ENCODE results near the gene BRSK2.

DNA sequence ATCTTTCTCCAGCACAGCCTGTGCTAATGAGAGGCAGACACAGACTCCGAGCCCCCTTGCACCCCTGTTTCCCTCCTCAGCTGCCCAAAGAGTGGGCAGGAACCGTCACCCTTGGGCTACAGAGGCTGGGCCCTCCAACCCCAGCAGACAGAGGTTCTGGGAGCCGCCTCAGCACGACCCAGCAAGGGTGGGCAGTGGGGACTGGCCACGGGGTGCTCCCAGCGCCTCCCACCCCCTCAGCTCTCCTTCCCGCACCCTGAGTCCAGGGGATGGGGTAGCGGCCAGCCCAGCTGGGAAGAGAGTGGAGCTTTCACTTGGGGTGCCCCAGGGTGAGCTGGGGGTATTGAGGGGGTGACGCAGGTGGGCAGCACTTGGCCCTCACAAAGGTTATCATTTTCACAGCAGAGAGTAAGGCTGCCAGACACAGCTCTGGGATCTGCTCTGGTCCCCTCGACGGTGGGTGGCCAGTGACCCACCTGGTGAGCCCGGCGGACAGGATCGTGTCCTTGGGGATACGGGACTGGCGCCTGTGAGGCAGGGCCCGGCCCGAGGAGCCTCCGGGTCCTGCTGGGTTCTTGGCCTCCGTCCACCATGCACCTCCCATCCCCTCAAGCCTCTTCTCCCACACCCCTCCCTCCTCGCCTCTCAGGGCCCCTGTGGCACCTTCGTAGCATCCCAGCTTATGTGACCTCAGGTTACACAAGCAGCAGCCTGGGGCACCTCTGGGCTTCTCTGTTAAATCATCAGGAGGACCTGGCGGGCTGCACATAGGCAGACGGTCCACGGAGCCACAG, 14.4 kb upstream of the BRSK2 start:
- TF ChIP-seq, protein P1, sequence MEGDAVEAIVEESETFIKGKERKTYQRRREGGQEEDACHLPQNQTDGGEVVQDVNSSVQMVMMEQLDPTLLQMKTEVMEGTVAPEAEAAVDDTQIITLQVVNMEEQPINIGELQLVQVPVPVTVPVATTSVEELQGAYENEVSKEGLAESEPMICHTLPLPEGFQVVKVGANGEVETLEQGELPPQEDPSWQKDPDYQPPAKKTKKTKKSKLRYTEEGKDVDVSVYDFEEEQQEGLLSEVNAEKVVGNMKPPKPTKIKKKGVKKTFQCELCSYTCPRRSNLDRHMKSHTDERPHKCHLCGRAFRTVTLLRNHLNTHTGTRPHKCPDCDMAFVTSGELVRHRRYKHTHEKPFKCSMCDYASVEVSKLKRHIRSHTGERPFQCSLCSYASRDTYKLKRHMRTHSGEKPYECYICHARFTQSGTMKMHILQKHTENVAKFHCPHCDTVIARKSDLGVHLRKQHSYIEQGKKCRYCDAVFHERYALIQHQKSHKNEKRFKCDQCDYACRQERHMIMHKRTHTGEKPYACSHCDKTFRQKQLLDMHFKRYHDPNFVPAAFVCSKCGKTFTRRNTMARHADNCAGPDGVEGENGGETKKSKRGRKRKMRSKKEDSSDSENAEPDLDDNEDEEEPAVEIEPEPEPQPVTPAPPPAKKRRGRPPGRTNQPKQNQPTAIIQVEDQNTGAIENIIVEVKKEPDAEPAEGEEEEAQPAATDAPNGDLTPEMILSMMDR (IDR thresholded peaks at IDR 0.05 in 2 of 3, conservative IDR thresholded peaks at IDR 0.05 in 1 of 3; ENCODE audit: insufficient read depth in 2 of 3, low read depth in 1 of 3, low read length in 3 of 3): no peak
- TF ChIP-seq, protein P2, sequence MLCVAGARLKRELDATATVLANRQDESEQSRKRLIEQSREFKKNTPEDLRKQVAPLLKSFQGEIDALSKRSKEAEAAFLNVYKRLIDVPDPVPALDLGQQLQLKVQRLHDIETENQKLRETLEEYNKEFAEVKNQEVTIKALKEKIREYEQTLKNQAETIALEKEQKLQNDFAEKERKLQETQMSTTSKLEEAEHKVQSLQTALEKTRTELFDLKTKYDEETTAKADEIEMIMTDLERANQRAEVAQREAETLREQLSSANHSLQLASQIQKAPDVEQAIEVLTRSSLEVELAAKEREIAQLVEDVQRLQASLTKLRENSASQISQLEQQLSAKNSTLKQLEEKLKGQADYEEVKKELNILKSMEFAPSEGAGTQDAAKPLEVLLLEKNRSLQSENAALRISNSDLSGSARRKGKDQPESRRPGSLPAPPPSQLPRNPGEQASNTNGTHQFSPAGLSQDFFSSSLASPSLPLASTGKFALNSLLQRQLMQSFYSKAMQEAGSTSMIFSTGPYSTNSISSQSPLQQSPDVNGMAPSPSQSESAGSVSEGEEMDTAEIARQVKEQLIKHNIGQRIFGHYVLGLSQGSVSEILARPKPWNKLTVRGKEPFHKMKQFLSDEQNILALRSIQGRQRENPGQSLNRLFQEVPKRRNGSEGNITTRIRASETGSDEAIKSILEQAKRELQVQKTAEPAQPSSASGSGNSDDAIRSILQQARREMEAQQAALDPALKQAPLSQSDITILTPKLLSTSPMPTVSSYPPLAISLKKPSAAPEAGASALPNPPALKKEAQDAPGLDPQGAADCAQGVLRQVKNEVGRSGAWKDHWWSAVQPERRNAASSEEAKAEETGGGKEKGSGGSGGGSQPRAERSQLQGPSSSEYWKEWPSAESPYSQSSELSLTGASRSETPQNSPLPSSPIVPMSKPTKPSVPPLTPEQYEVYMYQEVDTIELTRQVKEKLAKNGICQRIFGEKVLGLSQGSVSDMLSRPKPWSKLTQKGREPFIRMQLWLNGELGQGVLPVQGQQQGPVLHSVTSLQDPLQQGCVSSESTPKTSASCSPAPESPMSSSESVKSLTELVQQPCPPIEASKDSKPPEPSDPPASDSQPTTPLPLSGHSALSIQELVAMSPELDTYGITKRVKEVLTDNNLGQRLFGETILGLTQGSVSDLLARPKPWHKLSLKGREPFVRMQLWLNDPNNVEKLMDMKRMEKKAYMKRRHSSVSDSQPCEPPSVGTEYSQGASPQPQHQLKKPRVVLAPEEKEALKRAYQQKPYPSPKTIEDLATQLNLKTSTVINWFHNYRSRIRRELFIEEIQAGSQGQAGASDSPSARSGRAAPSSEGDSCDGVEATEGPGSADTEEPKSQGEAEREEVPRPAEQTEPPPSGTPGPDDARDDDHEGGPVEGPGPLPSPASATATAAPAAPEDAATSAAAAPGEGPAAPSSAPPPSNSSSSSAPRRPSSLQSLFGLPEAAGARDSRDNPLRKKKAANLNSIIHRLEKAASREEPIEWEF (CRISPR knock-in tag; IDR thresholded peaks at IDR 0.05): no peak
- TF ChIP-seq POLR2A (conservative IDR thresholded peaks at IDR 0.05) (no peak), ZNF408 (CRISPR knock-in tag; IDR thresholded peaks at IDR 0.05; ENCODE audit: low read depth) (no peak), KDM1A (IDR thresholded peaks at IDR 0.05) (no peak), TRIM28 (IDR thresholded peaks at IDR 0.05) (no peak)
- TF ChIP-seq, protein P3, sequence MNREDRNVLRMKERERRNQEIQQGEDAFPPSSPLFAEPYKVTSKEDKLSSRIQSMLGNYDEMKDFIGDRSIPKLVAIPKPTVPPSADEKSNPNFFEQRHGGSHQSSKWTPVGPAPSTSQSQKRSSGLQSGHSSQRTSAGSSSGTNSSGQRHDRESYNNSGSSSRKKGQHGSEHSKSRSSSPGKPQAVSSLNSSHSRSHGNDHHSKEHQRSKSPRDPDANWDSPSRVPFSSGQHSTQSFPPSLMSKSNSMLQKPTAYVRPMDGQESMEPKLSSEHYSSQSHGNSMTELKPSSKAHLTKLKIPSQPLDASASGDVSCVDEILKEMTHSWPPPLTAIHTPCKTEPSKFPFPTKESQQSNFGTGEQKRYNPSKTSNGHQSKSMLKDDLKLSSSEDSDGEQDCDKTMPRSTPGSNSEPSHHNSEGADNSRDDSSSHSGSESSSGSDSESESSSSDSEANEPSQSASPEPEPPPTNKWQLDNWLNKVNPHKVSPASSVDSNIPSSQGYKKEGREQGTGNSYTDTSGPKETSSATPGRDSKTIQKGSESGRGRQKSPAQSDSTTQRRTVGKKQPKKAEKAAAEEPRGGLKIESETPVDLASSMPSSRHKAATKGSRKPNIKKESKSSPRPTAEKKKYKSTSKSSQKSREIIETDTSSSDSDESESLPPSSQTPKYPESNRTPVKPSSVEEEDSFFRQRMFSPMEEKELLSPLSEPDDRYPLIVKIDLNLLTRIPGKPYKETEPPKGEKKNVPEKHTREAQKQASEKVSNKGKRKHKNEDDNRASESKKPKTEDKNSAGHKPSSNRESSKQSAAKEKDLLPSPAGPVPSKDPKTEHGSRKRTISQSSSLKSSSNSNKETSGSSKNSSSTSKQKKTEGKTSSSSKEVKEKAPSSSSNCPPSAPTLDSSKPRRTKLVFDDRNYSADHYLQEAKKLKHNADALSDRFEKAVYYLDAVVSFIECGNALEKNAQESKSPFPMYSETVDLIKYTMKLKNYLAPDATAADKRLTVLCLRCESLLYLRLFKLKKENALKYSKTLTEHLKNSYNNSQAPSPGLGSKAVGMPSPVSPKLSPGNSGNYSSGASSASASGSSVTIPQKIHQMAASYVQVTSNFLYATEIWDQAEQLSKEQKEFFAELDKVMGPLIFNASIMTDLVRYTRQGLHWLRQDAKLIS (CRISPR knock-in tag; IDR thresholded peaks at IDR 0.05): no peak
- TF ChIP-seq, protein P4, sequence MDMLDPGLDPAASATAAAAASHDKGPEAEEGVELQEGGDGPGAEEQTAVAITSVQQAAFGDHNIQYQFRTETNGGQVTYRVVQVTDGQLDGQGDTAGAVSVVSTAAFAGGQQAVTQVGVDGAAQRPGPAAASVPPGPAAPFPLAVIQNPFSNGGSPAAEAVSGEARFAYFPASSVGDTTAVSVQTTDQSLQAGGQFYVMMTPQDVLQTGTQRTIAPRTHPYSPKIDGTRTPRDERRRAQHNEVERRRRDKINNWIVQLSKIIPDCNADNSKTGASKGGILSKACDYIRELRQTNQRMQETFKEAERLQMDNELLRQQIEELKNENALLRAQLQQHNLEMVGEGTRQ (CRISPR knock-in tag; IDR thresholded peaks at IDR 0.05): no peak

Measured in K562 (cell line).